Superior temporal gyrus (tissue), 1 donor: Measurements from ENCODE around the gene RPUSD1.

Experiments used
- DNase-seq: peaks from one replicate; pipeline ENCODE4 v3.0.0-alpha.2; 2016; ENCODE audit errors: extremely low spot score

RPUSD1 gene

DNA sequence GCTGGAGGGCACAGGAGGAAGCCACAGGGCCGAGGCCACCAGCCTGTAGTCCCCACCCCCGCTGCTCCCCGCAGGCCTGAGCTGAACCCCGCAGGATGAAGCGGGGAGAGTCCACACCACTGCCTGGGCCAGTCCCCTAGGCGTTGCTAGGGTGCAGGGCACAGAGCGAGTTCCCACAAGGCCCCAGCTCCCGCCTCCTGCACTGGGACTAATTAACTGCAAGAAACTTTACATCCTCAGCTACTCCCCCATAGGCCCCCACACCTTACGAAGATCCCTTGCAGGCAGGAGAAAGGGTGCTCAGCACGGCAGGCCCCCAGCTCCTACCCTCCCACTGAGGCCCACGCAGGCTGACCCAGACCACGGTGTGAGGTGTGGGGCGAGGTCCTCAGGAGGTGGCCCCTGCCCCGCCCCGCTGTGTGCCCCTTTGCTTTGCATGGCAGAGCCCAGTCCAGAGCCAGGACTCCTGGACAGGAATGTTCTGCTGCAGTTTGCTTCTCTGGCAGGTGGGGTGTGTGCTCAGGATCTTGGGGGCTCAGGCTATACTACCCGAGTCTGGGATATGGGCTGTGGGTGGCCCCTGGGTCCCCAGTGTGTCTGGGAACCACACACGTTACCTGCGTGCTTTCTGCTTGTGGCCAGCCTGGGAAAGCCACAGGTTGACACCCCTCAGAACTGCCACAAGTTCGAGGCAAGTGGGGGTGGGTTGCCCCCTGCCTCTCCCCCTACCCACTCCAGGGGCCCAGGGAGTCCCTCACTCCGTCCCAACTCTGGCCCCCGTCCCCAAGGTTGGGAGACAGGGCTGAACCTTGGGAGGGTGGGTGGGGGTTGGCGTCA, 11.1 kb upstream of the RPUSD1 start:
- no peak for DNase-seq

DNA sequence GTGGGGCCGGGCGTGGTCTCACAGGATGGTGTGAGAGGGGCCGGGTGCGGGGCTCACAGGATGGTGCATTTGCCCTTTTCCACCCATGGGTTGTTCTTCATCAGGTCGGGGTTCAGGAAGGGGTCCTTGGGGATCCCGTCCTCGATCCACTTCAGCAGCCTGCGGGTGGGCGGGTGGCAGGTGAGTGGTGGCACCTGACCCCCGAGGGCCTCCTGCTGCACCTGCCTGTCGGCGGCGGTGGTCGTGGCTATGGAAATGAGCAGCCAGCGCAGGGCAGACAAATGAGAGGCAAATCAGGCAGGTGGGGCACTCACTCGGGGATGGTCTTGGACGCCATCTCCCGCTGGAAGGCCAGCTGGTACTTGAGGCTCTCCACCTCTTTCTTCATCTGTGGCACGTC, 10.5 kb upstream of the RPUSD1 start:
- DNase-seq = no peak

DNA sequence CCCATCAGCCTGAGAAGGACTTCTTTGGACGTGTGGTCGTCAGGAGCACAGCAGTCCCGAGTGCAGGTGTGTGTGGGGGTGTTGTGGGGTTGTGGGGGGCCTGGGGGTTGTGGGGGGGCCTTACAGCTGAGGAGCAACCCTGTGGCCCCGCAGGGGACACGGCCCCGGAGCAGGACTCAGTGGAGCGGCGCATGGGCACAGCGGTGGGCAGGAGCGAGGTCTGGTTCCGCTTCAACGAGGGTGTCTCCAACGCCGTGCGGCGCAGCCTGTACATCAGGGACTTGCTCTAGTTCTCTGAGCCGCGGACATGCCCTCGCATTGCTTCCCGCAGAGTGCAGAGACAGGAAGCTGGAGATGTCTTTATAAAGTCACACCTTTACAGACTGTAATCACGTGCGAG, 9.5 kb upstream of the RPUSD1 start:
- no peak for DNase-seq

DNA sequence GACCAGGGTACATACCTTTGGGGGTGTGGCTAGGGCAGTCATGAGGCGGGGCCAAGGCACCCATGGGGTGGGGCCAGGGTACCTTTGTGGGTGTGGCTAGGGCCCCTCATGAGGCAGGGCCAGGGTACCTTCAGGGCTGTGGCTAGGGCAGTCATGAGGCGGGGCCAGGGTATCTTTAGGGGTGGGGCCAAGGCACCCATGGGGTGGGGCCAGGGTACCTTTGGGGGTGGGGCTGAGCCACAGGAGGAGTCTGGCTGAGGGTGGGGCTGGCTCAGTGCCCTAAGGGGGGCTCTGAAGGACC, 8.9 kb upstream of the RPUSD1 start:
- DNase-seq = no peak

DNA sequence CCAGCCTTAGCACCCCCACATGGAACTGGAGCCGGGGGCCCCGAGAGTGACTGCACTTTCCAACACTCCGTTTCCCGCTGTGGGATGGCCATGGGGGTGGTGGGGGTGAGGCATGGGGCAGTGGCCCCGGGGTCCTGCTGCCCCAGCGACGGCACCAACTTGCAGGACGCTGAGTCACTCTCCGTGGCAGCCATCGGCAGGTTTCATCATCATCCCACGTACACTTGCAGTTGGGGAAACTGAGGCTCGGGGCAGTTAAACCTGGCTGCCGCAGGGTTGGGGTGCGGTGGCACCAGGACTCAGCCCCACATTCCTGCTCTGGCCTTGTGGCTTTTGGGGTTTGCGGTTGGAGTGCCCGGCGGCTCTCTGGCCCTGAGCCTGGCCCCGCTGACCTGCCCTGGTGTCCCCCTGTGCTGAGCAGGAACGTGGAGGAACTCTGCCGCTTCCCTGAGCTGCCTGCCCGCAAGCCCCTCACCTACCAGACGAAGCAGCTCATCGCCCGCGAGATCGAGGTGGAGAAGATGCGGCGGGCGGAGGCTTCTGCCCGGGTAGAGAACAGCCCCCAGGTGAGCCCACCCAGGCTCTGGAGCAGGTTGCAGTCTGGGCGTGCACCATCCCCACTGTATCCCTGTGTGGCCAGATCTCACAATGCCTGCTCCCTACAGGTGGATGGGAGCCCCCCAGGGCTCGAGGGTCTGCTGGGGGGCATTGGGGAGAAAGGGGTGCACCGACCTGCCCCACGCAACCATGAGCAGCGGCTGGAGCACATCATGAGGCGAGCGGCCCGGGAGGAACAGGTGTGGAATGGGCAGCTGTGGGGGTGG, 8.3 kb upstream of the RPUSD1 start:
- DNase-seq = no peak

DNA sequence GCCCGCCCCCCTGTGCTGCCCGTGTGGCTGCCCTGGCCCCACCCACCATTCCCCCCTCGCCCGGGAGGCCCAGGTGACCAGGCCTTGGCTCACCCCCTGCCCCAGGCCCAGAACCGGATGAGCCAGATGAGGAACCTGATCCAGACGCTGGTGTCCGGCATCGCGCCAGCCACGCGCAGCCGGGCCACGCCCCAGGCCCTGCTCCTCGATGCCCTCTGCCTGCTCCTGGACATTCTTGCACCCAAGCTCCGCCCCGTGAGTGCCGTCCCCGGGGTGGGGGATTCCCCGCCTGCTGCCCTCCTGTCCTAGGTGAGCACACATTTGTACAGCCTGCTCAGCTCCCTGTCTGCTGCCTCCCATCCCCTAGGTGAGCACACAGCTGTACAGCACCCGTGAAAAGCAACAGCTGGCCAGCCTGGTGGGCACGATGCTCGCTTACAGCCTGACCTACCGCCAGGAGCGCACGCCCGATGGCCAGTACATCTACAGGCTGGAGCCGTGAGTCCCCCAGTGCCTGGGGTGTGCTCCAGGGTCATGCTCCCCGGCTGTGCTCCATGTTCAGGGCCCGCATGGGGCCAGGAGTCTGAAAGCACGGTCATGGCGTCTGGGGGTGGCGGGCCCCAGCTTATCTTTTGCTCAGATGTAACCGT, 7.5 kb upstream of the RPUSD1 start:
- no peak for DNase-seq

DNA sequence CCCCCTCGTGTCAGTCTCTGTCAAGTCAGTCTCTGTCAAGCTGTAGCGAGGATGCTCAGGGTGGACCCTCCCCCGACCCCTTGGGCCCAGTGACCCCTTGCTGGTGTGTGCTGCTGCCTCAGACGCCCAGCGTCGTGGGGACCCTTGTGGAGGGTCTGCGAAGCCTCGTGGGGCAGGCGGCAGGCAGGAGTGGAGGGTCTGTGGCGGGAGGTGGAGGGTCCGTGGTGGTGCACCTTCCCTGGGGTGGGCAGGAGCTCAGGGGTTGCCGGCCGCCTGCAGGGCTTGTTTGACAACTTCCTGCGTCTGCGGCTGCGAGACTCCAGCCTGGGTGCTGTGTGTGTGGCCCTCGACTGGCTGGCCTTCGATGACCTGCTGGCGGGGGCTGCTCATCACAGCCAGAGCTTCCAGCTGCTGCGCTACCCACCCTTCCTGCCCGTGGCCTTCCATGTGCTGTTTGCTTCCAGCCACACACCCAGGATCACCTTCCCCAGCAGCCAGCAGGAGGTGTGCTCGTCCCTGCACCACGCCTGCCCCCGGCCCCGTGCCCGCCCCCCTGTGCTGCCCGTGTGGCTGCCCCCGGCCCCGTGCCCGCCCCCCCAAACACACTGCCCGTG, 6.8 kb upstream of the RPUSD1 start:
- no peak for DNase-seq

DNA sequence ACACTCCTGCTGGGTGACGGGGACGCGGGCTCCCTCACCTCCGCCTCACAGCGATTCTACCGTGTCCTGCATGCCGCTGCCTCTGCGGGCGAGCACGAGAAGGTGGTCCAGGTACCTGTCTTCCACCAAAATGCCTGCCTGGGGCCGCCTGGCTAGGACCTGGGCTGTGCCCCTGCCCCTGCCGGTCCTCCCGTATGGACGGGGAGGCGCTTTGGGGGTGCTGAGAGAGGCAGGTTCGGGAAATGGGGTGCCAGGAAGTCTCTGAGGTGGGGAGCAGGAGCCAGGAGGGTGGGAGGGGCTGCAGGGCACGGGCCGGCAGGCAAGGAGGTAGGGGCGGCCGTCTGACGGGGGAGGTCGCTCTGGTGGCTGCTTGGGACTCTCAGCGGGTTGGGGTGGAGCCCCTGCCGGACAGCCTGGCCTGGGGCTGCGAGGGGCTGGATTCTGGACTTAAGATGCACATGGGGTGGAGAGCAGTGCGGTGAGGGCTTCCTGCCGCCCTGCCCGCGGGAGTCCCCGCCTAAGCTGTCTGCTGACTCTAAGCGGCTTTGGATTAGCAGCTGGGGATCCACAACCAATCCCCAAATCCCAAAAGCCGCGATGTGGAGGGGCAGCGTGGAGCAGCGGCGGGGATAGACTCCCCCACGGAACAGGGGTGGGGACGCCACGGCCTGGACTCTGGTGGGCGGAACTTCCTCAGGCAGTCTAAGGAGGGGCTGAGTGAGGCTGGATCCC, 6.1 kb upstream of the RPUSD1 start:
- no peak for DNase-seq

DNA sequence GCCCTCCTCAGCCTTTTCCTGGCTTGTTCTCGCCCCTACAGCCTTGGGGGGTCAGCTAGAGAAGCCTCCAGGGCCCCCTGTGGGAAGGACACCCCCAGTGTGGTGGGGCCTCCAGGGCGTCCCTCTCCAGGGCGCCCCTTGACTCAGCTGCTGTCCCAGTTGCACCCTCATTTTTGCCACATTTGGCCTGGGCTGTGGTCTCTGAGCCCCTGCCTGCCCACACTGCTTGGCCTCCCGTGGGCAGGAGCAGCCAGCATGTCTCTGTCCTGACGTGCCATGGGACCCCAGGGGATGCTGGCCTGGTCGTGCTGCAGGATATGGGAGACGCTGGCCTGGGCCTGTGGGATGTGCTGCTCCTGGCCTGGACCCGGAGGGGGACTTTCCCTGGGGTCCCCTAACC, 5.2 kb upstream of the RPUSD1 start:
- DNase-seq = no peak

DNA sequence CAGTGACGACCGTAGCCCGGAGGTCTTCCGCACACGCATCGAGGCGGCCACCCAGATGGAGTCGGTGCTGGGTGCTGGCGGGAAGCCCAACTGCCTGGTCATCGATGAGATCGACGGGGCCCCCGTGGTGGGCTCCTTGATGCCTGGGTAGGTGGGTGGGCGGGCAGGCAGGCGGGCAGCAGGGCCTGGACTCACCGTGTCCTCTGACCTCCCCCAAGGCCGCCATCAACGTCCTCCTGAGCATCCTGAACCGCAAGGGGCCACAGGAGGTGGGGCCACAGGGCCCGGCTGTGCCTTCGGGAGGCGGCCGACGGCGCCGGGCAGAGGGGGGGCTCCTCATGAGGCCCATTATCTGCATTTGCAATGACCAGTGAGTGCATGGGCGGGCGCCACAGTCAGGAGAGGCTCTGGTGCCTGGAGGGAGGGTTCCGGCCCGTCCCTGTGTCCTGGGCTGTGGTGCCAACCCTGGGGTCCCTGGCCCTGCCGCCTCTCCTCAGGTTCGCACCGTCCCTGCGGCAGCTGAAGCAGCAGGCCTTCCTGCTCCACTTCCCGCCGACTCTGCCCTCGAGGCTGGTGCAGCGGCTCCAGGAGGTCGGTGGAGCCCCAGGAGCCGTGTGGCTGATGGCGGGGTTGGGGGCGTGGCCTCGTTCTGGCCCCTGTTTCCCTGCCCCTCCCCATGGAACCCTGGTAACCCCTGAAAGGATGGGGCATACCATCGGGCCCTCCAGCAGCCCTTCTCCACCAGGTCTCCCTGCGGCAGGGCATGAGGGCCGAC, 4.2 kb upstream of the RPUSD1 start:
- no peak for DNase-seq

DNA sequence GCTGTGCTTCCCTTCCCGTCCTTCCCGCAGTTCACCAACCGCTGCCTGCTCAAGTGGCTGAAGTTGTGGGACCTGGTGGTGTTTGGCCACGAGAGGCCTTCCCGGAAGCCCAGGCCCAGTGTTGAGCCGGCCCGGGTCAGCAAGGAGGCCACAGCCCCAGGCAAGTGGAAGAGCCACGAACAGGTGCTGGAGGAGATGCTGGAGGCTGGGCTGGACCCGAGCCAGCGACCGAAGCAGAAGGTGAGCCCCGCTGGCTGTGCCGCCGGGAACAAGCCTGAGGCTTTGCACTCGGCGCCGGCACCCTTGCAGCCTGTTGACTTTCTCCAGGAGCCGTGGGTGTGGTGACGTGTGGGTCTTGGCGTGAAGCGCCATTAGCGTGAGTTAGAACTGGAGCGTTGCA, 3.0 kb upstream of the RPUSD1 start:
- DNase-seq = no peak

DNA sequence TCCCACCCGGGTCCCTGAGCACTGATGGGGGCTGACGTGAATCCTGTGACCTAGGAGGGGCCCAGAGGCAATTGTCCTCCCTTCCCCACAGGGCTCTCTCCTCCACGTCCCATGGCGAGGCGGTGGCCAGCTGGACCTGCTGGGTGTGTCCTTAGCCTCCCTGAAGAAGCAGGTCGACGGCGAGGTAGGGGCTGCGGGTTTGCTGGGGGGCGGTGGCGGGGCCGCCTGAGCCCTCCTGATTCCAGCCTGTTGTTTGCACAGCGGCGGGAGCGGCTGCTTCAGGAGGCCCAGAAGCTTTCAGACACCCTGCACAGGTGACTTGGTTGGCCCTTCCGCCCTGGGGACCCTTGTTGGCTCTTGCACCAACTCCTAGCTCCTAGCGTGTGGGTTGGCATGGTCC, 1.9 kb upstream of the RPUSD1 start:
- DNase-seq = no peak

DNA sequence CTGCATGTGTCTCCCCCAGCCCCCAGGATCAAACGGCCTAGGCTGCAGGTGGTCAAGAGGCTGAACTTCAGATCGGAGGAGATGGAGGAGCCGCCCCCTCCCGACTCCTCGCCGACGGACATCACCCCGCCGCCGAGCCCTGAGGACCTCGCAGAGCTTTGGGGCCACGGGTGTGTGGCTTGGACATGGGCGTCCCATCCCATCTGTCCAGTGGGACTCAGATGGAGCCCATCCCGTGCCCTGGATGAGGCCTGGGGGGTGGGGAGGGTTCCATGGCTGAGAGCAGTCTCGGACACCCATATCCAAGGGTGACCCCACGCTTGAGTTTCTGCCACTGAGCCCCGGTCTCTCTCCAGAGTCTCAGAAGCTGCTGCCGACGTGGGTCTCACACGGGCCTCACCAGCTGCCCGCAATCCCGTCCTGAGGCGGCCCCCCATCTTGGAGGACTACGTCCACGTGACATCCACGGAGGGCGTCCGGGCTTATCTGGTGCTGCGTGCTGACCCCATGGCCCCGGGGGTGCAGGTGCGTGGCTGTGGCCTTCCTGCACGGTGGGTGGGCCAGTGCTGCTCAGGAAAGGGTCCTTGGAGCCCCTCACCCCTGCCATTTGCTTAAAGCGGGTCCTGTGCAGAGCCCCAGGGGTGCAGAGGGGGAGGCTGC, 1.1 kb upstream of the RPUSD1 start:
- no peak for DNase-seq

DNA sequence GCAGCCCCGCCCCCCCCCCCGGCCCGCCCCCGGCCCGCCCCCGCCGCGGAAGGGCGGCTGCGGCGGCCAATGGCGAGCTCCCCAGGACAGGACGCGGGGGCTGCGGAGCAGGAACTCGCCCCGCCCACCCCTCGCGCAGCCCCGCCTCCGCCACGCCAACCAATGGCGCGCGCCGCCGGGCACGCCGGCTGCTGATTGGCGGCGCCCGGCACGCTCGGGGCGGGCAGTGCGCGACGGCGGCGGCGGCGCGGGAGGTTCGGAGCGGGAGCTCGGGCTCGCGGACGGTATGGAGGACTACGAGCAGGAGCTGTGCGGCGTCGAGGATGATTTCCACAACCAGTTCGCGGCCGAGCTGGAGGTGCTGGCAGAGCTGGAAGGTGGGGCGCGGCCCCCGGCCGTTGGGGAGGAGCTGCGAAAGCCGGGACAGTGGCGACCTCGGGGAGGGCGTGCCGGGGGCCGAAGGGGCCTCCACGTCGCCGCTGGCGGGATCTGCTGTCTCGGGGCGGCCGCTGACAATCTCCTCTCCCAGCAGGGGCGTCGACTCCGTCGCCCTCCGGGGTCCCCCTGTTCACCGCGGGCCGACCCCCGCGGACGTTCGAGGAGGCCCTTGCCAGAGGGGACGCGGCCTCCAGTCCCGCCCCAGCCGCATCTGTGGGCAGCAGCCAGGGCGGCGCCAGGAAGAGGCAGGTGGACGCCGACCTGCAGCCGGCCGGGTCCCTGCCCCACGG, 382 bp upstream of the RPUSD1 start, which contains the start of gene CHTF18:
Gene CHTF18 (plus strand): TSS at position 222 of the 728 bp plus-strand sequence. CDS start 65 bp downstream, at position 287.
- DNase-seq = peak; percentile 86

DNA sequence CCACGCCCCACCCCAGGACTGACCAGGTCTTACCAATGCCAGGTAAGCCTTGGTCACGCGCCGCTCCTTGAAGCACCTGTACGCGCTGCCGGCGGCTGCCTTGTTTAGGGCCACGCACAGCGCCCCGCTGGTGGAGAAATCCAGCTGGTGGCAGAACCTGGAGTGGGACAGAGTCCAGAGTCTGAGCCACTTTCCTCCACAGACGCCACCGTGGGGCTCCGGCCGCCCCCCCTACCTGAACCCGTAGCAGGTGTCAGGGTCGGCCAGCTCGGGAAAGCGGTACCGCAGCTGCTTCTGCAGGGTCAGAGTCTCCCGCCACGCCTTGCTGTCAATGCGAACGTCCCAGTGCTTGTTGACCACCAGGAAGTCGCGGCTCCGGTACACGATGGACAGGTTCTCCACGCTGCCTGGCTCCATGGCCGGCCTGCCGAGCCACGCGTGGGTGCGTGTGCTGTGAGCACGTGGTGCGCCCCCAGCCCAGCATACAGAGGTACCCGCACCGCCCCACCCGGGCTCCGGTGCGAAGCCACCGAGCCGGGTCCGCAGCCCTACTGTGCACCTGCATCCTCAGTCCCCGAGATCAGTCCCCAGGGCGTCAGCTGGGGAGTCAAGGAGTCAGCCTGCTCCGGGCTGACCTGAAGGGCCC, 737 bp downstream of the RPUSD1 start:
- no peak for DNase-seq

DNA sequence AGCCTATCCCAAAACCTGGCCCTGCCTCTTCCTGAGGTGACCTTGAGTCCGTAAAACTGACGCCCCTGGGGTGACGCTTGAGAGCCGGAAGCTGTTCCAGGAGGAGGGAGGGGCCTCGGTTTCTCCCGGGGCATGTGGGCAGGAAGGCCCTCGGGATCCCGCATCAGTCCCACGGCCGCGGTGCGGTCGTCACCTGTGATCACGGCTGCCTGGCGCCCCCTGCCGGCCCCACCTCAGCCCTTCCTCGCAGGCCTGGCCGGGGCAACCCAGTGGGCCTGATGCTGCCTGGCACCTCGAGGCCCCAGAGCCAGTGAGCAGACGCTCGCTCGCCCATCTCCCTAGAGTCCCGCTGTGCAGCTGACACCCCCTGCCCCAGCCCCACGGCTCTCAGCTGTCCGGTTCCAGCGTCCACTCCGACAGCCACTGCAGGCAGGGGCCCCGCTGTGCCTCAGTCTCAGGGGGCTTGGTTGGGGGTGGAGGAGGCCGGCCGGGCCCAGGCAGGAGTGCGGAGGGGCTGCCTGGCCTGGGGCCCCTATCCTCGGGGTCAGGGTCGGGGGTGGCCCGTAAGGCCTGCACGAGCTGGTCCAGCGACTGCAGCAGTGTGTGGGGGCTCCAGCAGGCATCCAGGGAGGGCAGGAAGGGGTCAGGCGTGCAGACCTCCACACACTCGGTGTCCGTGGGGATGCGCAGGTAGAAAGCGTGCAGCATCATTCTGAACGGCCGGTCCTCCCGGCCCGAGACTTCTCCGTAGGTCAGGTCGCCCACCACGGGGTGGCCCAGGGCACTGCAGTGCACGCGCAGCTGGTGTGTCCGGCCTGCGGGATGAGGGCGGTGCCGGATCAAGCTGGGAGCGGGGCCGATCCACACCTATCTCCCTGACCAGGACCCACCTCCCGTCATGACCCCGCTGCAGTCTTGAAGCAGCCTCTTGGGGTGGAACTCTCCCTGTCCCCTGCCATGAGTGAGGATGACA, 2.3 kb downstream of the RPUSD1 start:
- peak; percentile 38 for DNase-seq

DNA sequence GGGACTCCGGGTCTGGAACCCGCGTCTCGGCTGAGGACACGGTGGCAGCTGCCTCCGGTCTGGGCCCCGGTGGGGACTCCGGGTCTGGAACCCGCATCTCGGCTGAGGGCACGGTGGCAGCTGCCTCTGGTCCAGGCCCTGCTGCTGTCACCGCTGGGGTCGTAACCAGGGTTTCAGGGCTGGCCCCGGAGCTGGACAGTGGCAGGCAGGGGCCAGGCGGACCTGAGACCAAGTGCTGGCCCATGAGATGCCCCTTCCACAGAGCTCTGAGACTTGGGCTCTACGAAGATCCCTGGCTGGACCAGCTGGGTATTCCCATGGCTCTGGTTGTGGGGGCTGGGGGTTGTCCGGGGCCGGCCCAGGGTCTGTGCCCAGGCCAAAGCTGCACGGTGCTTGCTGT, 3.8 kb downstream of the RPUSD1 start:
- DNase-seq = no peak
